Measurements from ENCODE around the gene RRP8.

RRP8 gene

DNA sequence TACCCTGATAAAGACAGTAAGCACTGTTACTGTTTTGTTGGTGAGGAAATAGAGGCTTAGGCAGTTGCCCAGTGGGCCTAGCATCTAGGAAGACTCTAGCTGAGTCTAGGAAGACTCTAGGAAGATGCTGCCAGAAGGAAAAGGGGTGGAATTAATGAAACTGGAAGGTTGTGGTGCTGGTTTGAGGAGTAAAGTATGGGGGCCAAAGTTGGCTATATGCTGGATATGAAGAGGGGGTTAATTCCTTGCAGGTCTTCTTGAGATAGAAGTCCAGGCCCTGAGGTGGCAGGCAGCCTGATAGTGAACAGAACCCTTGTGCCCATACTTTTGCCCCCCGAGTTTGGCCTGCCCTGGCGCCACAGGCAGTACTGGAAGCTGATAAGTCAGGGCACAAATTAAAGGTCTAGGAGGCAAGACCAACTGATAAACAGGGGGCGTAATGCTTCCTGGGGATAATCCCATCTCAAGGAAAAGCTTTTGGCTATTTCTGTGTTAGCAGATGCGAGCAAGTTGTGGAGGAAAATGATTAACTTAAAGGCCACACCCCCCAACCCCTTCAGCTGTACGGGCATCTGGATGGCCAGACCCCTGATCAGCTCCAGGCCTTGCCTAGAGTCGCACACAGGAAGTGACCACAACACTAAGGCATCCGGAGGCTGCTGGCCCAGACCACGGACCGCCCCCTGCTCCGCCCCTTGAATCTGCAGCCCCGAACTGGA is 3.2 kb upstream of the RRP8 start:
- DNase-seq (ENCODE audit: low read depth, low spot score): peak; percentile 93
- H3K36me3 ChIP-seq (ENCODE audit: insufficient read depth, insufficient read length, low read length): peaks cover 69% of the 10 kb centered on the region
- H3K27me3 ChIP-seq (ENCODE audit: insufficient read depth, insufficient read length): no peaks in the 10 kb centered on the region
- H3K4me1 ChIP-seq (ENCODE audit: insufficient read depth, insufficient read length): peaks cover 15% of the 10 kb centered on the region
- peak overlapping the region; percentile 66 for H3K9ac ChIP-seq (ENCODE audit: insufficient read length, low read depth)
- H3K9me3 ChIP-seq (ENCODE audit: insufficient read depth, low read length): no peaks in the 10 kb centered on the region
- TF ChIP-seq ZNF274 (IDR thresholded peaks at IDR 0.05; ENCODE audit: low read depth, low read length) (no peak), YY1 (IDR thresholded peaks at IDR 0.05; ENCODE audit: insufficient read depth, insufficient read length) (no peak), SUZ12 (IDR thresholded peaks at IDR 0.05; ENCODE audit: extremely low read depth, insufficient read depth, insufficient read length) (no peak)
- H3K4me3 ChIP-seq (ENCODE audit: insufficient read length, low read depth): no peak overlapping the region

DNA sequence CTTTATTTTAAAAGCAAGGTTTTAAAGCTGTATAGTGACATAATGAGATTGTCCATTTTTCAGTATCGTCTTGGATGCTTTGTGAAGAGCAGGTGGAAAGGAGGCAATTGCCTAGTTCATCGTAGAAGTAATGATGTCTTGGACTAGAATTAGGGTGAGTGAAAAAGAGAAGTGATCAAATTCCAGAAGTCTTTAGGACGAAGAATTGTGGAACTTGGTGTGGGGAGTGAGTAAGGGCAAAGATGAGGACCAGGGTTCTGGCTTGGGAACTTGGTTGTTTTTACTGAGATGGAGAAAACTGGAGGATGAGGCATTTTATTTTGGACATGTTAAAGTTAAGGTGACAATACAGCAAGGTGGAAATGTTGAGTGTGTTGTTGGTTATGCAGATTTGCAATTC is 1.4 kb upstream of the RRP8 start:
- TF ChIP-seq SUZ12 (IDR thresholded peaks at IDR 0.05; ENCODE audit: extremely low read depth, insufficient read depth, insufficient read length) (no peak), YY1 (IDR thresholded peaks at IDR 0.05; ENCODE audit: insufficient read depth, insufficient read length) (no peak), ZNF274 (IDR thresholded peaks at IDR 0.05; ENCODE audit: low read depth, low read length) (no peak)
- Histone ChIP-seq H3K4me1 (ENCODE audit: insufficient read depth, insufficient read length) (peaks cover 4% of the 10 kb centered on the region), H3K36me3 (ENCODE audit: insufficient read depth, insufficient read length, low read length) (peaks cover 69% of the 10 kb centered on the region), H3K9ac (ENCODE audit: insufficient read length, low read depth) (peak overlapping the region; percentile 91), H3K9me3 (ENCODE audit: insufficient read depth, low read length) (no peaks in the 10 kb centered on the region), H3K27me3 (ENCODE audit: insufficient read depth, insufficient read length) (no peaks in the 10 kb centered on the region), H3K4me3 (ENCODE audit: insufficient read length, low read depth) (peak overlapping the region; percentile 84)
- DNase-seq (ENCODE audit: low read depth, low spot score): no peak

DNA sequence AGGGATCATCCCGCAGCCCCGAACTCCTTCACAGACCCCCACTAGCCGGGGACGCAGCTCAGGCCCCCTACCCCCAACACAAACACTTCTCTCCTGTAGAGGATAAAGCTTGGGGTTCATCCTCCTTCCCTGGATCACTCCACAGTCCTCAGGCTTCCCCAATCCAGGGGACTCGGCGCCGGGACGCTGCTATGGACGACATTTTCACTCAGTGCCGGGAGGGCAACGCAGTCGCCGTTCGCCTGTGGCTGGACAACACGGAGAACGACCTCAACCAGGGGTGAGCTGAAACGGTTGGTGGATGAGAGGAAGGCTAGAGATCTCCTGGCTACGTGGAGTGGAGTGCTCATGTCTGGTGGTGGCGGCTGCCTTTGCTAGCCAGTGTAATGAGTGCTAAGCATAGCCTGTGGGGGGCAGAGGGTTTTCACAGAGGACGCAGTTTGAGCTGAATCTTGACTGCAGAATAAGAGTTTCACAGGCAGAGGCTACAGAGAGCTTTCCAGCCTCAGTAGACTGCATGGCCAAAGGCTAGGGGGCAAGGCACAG is 738 bp upstream of the RRP8 start:
- DNase-seq (ENCODE audit: low read depth, low spot score): no peak
- Histone ChIP-seq H3K4me1 (ENCODE audit: insufficient read depth, insufficient read length) (peaks cover 4% of the 10 kb centered on the region), H3K9ac (ENCODE audit: insufficient read length, low read depth) (peak overlapping the region; percentile 91), H3K9me3 (ENCODE audit: insufficient read depth, low read length) (no peaks in the 10 kb centered on the region), H3K4me3 (ENCODE audit: insufficient read length, low read depth) (peak overlapping the region; percentile 84), H3K36me3 (ENCODE audit: insufficient read depth, insufficient read length, low read length) (peaks cover 69% of the 10 kb centered on the region), H3K27me3 (ENCODE audit: insufficient read depth, insufficient read length) (no peaks in the 10 kb centered on the region)
- TF ChIP-seq ZNF274 (IDR thresholded peaks at IDR 0.05; ENCODE audit: low read depth, low read length) (no peak), YY1 (IDR thresholded peaks at IDR 0.05; ENCODE audit: insufficient read depth, insufficient read length) (no peak), SUZ12 (IDR thresholded peaks at IDR 0.05; ENCODE audit: extremely low read depth, insufficient read depth, insufficient read length) (no peak)

DNA sequence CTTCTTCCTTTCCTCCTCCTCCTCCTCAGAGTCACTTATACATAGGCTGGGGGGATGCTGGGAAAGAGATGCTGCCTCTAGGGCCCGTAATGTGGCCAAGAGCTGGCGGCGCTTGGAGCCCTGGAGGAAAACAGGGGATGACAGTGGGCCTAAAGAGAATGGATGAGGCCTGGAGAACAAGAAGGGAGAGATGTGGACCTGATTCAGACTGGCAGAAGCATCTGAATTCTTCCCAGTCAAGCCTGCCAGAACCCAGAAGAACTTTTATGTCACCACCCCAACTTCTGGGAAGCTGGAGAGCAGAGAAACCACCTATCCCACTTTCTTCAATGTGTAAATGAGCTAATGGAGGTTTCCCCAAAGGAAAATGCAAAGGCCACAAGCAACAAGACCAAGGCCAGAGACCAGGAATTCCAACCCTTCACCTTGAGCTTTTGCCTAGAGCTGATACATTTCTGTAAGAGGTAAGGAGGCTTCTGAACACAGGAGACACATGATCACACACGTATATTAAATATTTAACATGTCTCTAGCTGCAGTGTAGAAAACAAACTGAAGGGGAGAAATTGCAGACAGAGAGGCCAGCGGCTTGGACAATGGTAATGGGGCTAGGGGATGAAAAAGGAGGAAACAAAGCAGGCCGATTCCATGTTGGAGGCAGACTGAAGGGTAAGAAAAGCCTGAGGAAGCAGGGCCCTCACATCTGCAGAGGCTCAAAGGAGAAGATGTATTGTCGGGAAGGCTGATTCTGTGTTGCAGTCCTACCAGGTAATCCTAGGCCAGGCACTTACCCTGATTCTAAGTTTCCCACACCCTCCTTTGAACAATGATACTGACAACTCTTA is 1.1 kb downstream of the RRP8 start:
- Histone ChIP-seq H3K36me3 (ENCODE audit: insufficient read depth, insufficient read length, low read length) (peaks cover 65% of the 10 kb centered on the region), H3K9me3 (ENCODE audit: insufficient read depth, low read length) (no peaks in the 10 kb centered on the region)
- DNase-seq (ENCODE audit: low read depth, low spot score): no peak

DNA sequence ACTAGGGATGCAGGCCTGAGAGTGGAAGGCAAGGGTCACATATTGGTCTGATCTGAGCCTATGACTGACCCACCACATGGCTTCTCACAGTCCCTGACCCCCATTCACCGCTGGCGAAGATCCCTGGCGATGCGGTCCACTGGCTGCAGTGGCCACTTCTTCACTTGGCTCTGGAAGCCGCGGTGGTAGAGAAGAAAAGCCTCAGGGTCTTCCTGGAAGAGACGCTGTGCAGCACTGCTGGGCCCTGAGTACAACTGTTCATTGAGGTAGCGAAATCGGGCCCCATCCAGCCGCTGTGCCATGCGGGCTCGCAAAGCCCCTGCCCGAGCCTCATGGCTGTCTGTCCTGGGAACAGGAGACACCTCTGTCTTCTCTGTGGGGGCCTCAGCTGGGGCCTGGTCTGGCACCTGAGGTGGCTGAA is 2.4 kb downstream of the RRP8 start:
- H3K36me3 ChIP-seq (ENCODE audit: insufficient read depth, insufficient read length, low read length): peaks cover 71% of the 10 kb centered on the region
- no peaks in the 10 kb centered on the region for H3K27me3 ChIP-seq (ENCODE audit: insufficient read depth, insufficient read length)
- H3K4me3 ChIP-seq (ENCODE audit: insufficient read length, low read depth): no peak overlapping the region
- no peak for DNase-seq (ENCODE audit: low read depth, low spot score)
- no peak for TF ChIP-seq ZNF274 (IDR thresholded peaks at IDR 0.05; ENCODE audit: low read depth, low read length)
- no peak for TF ChIP-seq SUZ12 (IDR thresholded peaks at IDR 0.05; ENCODE audit: extremely low read depth, insufficient read depth, insufficient read length)
- no peak for TF ChIP-seq YY1 (IDR thresholded peaks at IDR 0.05; ENCODE audit: insufficient read depth, insufficient read length)
- H3K4me1 ChIP-seq (ENCODE audit: insufficient read depth, insufficient read length): no peaks in the 10 kb centered on the region
- H3K9me3 ChIP-seq (ENCODE audit: insufficient read depth, low read length): no peaks in the 10 kb centered on the region
- H3K9ac ChIP-seq (ENCODE audit: insufficient read length, low read depth): no peak overlapping the region

More for the DNA sequence above, 1.1 kb downstream of the RRP8 start:
- TF ChIP-seq SUZ12 (IDR thresholded peaks at IDR 0.05; ENCODE audit: extremely low read depth, insufficient read depth, insufficient read length) (no peak), ZNF274 (IDR thresholded peaks at IDR 0.05; ENCODE audit: low read depth, low read length) (no peak), YY1 (IDR thresholded peaks at IDR 0.05; ENCODE audit: insufficient read depth, insufficient read length) (no peak)
- peak overlapping the region; percentile 91 for H3K9ac ChIP-seq (ENCODE audit: insufficient read length, low read depth)
- H3K4me3 ChIP-seq (ENCODE audit: insufficient read length, low read depth): peak overlapping the region; percentile 84
- H3K4me1 ChIP-seq (ENCODE audit: insufficient read depth, insufficient read length): peaks cover 4% of the 10 kb centered on the region
- no peaks in the 10 kb centered on the region for H3K27me3 ChIP-seq (ENCODE audit: insufficient read depth, insufficient read length)

DNA sequence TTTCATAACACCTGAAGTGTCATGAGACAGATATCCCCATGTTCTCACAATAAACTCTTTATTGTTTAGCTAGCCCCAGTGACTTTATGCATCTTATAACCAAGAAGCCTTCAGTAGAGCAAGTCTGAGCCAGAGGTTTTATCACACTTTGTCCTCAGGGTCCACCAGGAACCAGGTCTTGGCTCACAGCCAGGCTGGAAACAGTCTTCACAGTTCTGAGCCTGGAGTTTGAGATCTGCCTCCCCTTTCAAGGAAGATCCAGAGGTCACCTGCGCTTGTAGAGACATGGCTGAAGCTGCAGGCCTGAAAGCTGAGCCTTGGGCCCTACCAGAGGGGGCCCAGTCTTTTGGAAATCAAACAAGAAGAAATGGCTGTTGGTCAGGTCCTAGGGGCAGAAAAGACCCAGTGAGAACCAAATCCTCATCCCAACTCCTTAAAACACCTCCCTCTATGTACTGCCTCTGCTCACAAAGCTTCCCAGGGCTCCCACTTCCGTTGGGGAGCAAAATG is 3.5 kb downstream of the RRP8 start:
- Histone ChIP-seq H3K4me3 (ENCODE audit: insufficient read length, low read depth) (no peak overlapping the region), H3K9me3 (ENCODE audit: insufficient read depth, low read length) (no peaks in the 10 kb centered on the region), H3K4me1 (ENCODE audit: insufficient read depth, insufficient read length) (no peaks in the 10 kb centered on the region), H3K36me3 (ENCODE audit: insufficient read depth, insufficient read length, low read length) (peaks cover 69% of the 10 kb centered on the region), H3K27me3 (ENCODE audit: insufficient read depth, insufficient read length) (no peaks in the 10 kb centered on the region), H3K9ac (ENCODE audit: insufficient read length, low read depth) (no peak overlapping the region)
- DNase-seq (ENCODE audit: low read depth, low spot score): no peak
- TF ChIP-seq SUZ12 (IDR thresholded peaks at IDR 0.05; ENCODE audit: extremely low read depth, insufficient read depth, insufficient read length) (no peak), ZNF274 (IDR thresholded peaks at IDR 0.05; ENCODE audit: low read depth, low read length) (no peak), YY1 (IDR thresholded peaks at IDR 0.05; ENCODE audit: insufficient read depth, insufficient read length) (no peak)

Data from NT2/D1 (cell line).